KOPT-K1 (cell line): ENCODE measurements around the gene SPIN3.
"Not testable (repeated sequence)": the region's sequence is repeated elsewhere in the genome, so short reads cannot be mapped to it uniquely, and the experiment has no call there.

Experiments used
- H3K27ac ChIP-seq: fragments of 200-600 bp; sonication (generic); 2 replicates; pipeline ENCODE4 v1.5.1; 2016; ENCODE audit warnings: antibody characterized with exemption, mild to moderate bottlenecking, low read depth, low read length; ENCODE audit not compliant: poor library complexity, severe bottlenecking
- H3K36me3 ChIP-seq: fragments of 200-600 bp; sonication (generic); 2 replicates; pipeline ENCODE4 v1.5.1; 2017; ENCODE audit warnings: antibody characterized with exemption, mild to moderate bottlenecking, low read length, moderate library complexity; ENCODE audit not compliant: insufficient read depth
- H3K9me3 ChIP-seq: fragments of 200-600 bp; sonication (generic); 2 replicates; pipeline ENCODE4 v1.5.1; 2017; ENCODE audit warnings: antibody characterized with exemption, low read length, mild to moderate bottlenecking; ENCODE audit not compliant: insufficient read depth, poor library complexity, severe bottlenecking

Gene SPIN3

GRCh38 chrX:56995271-56995994, at the start of gene SPIN3:
SPIN3 (minus strand) TSS chrX:56995541; CDS start chrX:56994947, 594 bp downstream.
- Histone ChIP-seq H3K27ac (no peak within 1 kb of the TSS), H3K9me3 (no peaks in the 10 kb centered on the region), H3K36me3 (no peaks in the 10 kb centered on the region)

GRCh38 chrX:57044245-57044644, 48.9 kb upstream of the SPIN3 start:
- no peaks in the 10 kb centered on the region for H3K36me3 ChIP-seq
- H3K27ac ChIP-seq = no peak overlapping the region
- H3K9me3 ChIP-seq = no peaks in the 10 kb centered on the region

GRCh38 chrX:57037265-57037664, 41.9 kb upstream of the SPIN3 start:
- H3K27ac ChIP-seq, H3K36me3 ChIP-seq, H3K9me3 ChIP-seq: not testable (repeated sequence)

- no peak overlapping the region for H3K27ac ChIP-seq
- no peaks in the 10 kb centered on the region for H3K36me3 ChIP-seq
- no peaks in the 10 kb centered on the region for H3K9me3 ChIP-seq
Measured at GRCh38 chrX:56994375-56995270, 718 bp downstream of the SPIN3 start.

GRCh38 chrX:56987741-56988140, 7.6 kb downstream of the SPIN3 start:
- Histone ChIP-seq H3K9me3 (no peaks in the 10 kb centered on the region), H3K27ac (no peak overlapping the region), H3K36me3 (no peaks in the 10 kb centered on the region)

GRCh38 chrX:56986138-56986537, 9.2 kb downstream of the SPIN3 start:
- Histone ChIP-seq H3K27ac (no peak overlapping the region), H3K9me3 (no peaks in the 10 kb centered on the region), H3K36me3 (no peaks in the 10 kb centered on the region)

GRCh38 chrX:56978172-56978571, 17.2 kb downstream of the SPIN3 start:
- Histone ChIP-seq H3K9me3 (no peaks in the 10 kb centered on the region), H3K27ac (no peak overlapping the region)

GRCh38 chrX:56975611-56976010, 19.7 kb downstream of the SPIN3 start:
- Histone ChIP-seq H3K36me3 (no peaks in the 10 kb centered on the region), H3K27ac (no peak overlapping the region), H3K9me3 (no peaks in the 10 kb centered on the region)

More at GRCh38 chrX:56978172-56978571, 17.2 kb downstream of the SPIN3 start:
- no peaks in the 10 kb centered on the region for H3K36me3 ChIP-seq

GRCh38 chrX:56974408-56974807, 20.9 kb downstream of the SPIN3 start:
- Histone ChIP-seq H3K27ac (no peak overlapping the region), H3K36me3 (no peaks in the 10 kb centered on the region), H3K9me3 (no peaks in the 10 kb centered on the region)

- H3K9me3 ChIP-seq = no peaks in the 10 kb centered on the region
- H3K36me3 ChIP-seq = no peaks in the 10 kb centered on the region
- H3K27ac ChIP-seq = no peak overlapping the region
Measured at GRCh38 chrX:56969559-56969958, 25.8 kb downstream of the SPIN3 start.

GRCh38 chrX:56968980-56969379, 26.4 kb downstream of the SPIN3 start:
- no peaks in the 10 kb centered on the region for H3K36me3 ChIP-seq
- H3K9me3 ChIP-seq = no peaks in the 10 kb centered on the region
- H3K27ac ChIP-seq = no peak overlapping the region

GRCh38 chrX:56963377-56963776, 32.0 kb downstream of the SPIN3 start:
- Histone ChIP-seq H3K36me3 (no peaks in the 10 kb centered on the region), H3K9me3 (no peaks in the 10 kb centered on the region)

GRCh38 chrX:56947699-56948098, 47.6 kb downstream of the SPIN3 start:
- H3K36me3 ChIP-seq = no peaks in the 10 kb centered on the region
- no peaks in the 10 kb centered on the region for H3K9me3 ChIP-seq
- H3K27ac ChIP-seq = no peak overlapping the region

More at GRCh38 chrX:56963377-56963776, 32.0 kb downstream of the SPIN3 start:
- H3K27ac ChIP-seq = no peak overlapping the region

GRCh38 chrX:56946201-56946600, 49.1 kb downstream of the SPIN3 start:
- H3K27ac ChIP-seq, H3K36me3 ChIP-seq, H3K9me3 ChIP-seq: not testable (repeated sequence)

GRCh38 chrX:56945226-56945625, 50.1 kb downstream of the SPIN3 start:
- not testable (repeated sequence) for H3K9me3 ChIP-seq, H3K27ac ChIP-seq, H3K36me3 ChIP-seq
